Measurements from ENCODE around the gene TEDDM1. TPM values are rescaled to one million over a fixed set of nuclear protein-coding genes. Genes with fewer than 3 reads are reported as not detected.

TEDDM1 gene
- total RNA-seq, 1 donor from 2014 or later = not detected

Other genes with a start within 250 kb of the TEDDM1 start
- 5,065 TPM for gene GLUL, start 8.9 kb downstream of the TEDDM1 start, total RNA-seq
- not detected for gene RGSL1, start 49.5 kb upstream of the TEDDM1 start, total RNA-seq
- 7.3 TPM for gene RNASEL, start 188.6 kb upstream of the TEDDM1 start, total RNA-seq
- 25.0 TPM for gene RGS16, start 203.7 kb upstream of the TEDDM1 start, total RNA-seq